K562 (cell line): Measurements from ENCODE around the gene FAM171A1. TPM values are rescaled to one million over a fixed set of nuclear protein-coding genes. Genes with fewer than 3 reads are reported as not detected.

Source experiments
- ATAC-seq: fragments of 200-7000 bp; cut with Tn5 transposase; 3 replicates; pipeline ENCODE4 v1.9.1; 2020; ENCODE audit warnings: moderate library complexity
- BruUV-seq: library from RNA; stranded (reverse); fragments of 400-500 nt; replicated peaks from 2 replicates; lab custom pipeline; 2021; lab: Mats Ljungman, UMichigan
- CTCF ChIA-PET: fragments of 300-600 bp; formaldehyde crosslinking; extraction: SDS; loops from one replicate; lab custom pipeline; 2021; ENCODE audit warnings: low intra/inter-chr PET ratio; lab: Yijun Ruan, JAX
- POLR2A ChIA-PET: fragments of 300-600, 350-650 bp; sonication (Branson Sonifier 250); formaldehyde crosslinking; extraction: SDS; loops from one replicate; lab custom pipeline; 2021; ENCODE audit warnings: antibody characterized with exemption, inconsistent platforms; lab: Yijun Ruan, JAX
- DNase-seq, 4 experiments: peaks; one replicate each; pipeline versions ENCODE4 v3.0.0 to v3.0.0-alpha.2; 2011 to 2018; ENCODE audit warnings: low spot score in 3 of 4, mixed read lengths in 3 of 4; ENCODE audit errors: extremely low read depth in 1 of 4
- FAIRE-seq: peaks from 2 replicates; lab custom pipeline; 2011; peaks lifted over from hg19 to GRCh38; lab: Jason Lieb, UNC
- H2AFZ ChIP-seq: 2 replicates; pipeline ENCODE4 v1.6.0; 2011; ENCODE audit warnings: low read depth, low read length, control low read depth, inconsistent platforms
- H3K27ac ChIP-seq: fragments of 200-600 bp; 3 replicates; pipeline ENCODE4 v1.8.0; 2011; ENCODE audit warnings: low read depth, mild to moderate bottlenecking, control low read depth, inconsistent platforms, low read length, moderate library complexity, mixed read lengths; ENCODE audit errors: extremely low read depth
- H3K27me3 ChIP-seq, 2 experiments: fragments of 300-600 bp in 1 of 2; 2 replicates in 1 of 2; 3 replicates in 1 of 2; pipeline versions ENCODE4 v1.6.0 to v1.8.0; 2011; ENCODE audit warnings: inconsistent platforms in 2 of 2, low read length in 2 of 2, mild to moderate bottlenecking in 1 of 2, mixed read lengths in 1 of 2, moderate library complexity in 1 of 2; ENCODE audit not compliant: control insufficient read depth in 2 of 2, insufficient read depth in 2 of 2
- H3K36me3 ChIP-seq: fragments of 300-600 bp; 3 replicates; pipeline ENCODE4 v1.8.0; 2011; ENCODE audit warnings: mild to moderate bottlenecking, low read length, inconsistent platforms; ENCODE audit not compliant: control insufficient read depth, insufficient read depth
- H3K4me1 ChIP-seq, 2 experiments: fragments of 200-600 bp in 1 of 2; replicated peaks in 1 of 2; 2 replicates in 1 of 2; 3 replicates in 1 of 2; pipeline versions ENCODE4 v1.5.1 to v1.8.0; 2011; ENCODE audit warnings: inconsistent platforms in 2 of 2, low read length in 2 of 2, mild to moderate bottlenecking in 1 of 2, mixed read lengths in 1 of 2, moderate library complexity in 1 of 2; ENCODE audit not compliant: control insufficient read depth in 2 of 2, insufficient read depth in 2 of 2
- H3K4me2 ChIP-seq: 2 replicates; pipeline ENCODE4 v1.6.1; 2011; ENCODE audit warnings: low read length, control low read depth, inconsistent platforms, mixed read lengths; ENCODE audit not compliant: insufficient read depth
- H3K4me3 ChIP-seq: fragments of 200-600 bp; sonication (generic), shearing (Covaris generic); 2 replicates; pipeline ENCODE4 v1.5.1; 2016; ENCODE audit warnings: control low read depth, inconsistent platforms
- H3K79me2 ChIP-seq: fragments of 200-600 bp; 3 replicates; pipeline ENCODE4 v1.8.0; 2011; ENCODE audit warnings: low read length, inconsistent platforms; ENCODE audit not compliant: control insufficient read depth, insufficient read depth
- H3K9ac ChIP-seq, 2 experiments: 2 replicates each; pipeline versions ENCODE4 v1.6.0 to v1.6.1; 2011; ENCODE audit warnings: low read depth in 2 of 2, low read length in 2 of 2, control low read depth in 1 of 2, inconsistent platforms in 1 of 2, mild to moderate bottlenecking in 1 of 2, mixed read lengths in 1 of 2; ENCODE audit not compliant: insufficient read depth in 1 of 2
- H3K9me1 ChIP-seq: one replicate; pipeline ENCODE4 v1.6.0; 2011; ENCODE audit warnings: inconsistent platforms, mild to moderate bottlenecking, low read length, moderate library complexity; ENCODE audit not compliant: control insufficient read depth, insufficient read depth
- H3K9me3 ChIP-seq: replicated peaks from 2 replicates; pipeline ENCODE4 v1.5.1; 2011; ENCODE audit warnings: low read depth, low read length, inconsistent platforms; ENCODE audit not compliant: control insufficient read depth, insufficient read depth
- H4K20me1 ChIP-seq: replicated peaks from 2 replicates; pipeline ENCODE4 v1.6.1; 2011; ENCODE audit warnings: low read length, inconsistent platforms, mixed read lengths; ENCODE audit not compliant: control insufficient read depth, insufficient read depth
- COPS2 ChIP-seq: fragments of 450-650 bp; conservative IDR thresholded peaks from 2 replicates; pipeline ENCODE4 v1.6.1; 2016; ENCODE audit warnings: mild to moderate bottlenecking, moderate library complexity
- SMARCE1 ChIP-seq: fragments of 450-650 bp; IDR thresholded peaks from 2 replicates; pipeline ENCODE4 v1.7.1; 2016; ENCODE audit warnings: mild to moderate bottlenecking
- TFAM ChIP-seq: fragments of 250-450 bp; sonication (Bioruptor Pico); conservative IDR thresholded peaks from 2 replicates; pipeline ENCODE4 v1.5.0; 2021; ENCODE audit warnings: mild to moderate bottlenecking, moderate library complexity
- USF2 ChIP-seq: sonication (generic); formaldehyde crosslinking; IDR thresholded peaks from 2 replicates; pipeline ENCODE4 v1.5.0; 2020; ENCODE audit warnings: missing genetic modification reagents
- ZFX ChIP-seq: sonication (generic); formaldehyde crosslinking; IDR thresholded peaks from 2 replicates; pipeline ENCODE4 v1.8.0; 2022; ENCODE audit warnings: mild to moderate bottlenecking, missing genetic modification reagents, moderate library complexity
- WGBS: fragments of 100-300 bp; shearing (Covaris generic); methylation state at CpG from one replicate; pipeline ENCODE4 v1.1.6; 2016; ENCODE audit warnings: low coverage, mixed read lengths; ENCODE audit not compliant: insufficient coverage; ENCODE audit errors: missing lambda C conversion rate; 5-methylcytosine and 5-hydroxymethylcytosine counted together
- in situ Hi-C: fragments of 300-500 bp; cut with MboI; formaldehyde crosslinking; loops from 4 replicates; pipeline ENCODE4 v1.15.0; 2018; ENCODE audit warnings: inconsistent platforms, mixed read lengths
- intact Hi-C: fragments of 100-400 bp; cut with micrococcal nuclease; formaldehyde crosslinking; loops from 2 replicates; pipeline ENCODE4 v1.14.2; 2022
- polyA plus RNA-seq, 8 experiments: library from polyadenylated mRNA; depleted of rRNA in 4 of 8; stranded (reverse) in 5 of 8; unstranded in 3 of 8; fragments of >200 nt; fragmentation: Nextera tagmentation in 2 of 8; fragmentation: Illumina TruSeq in 1 of 8; extraction: Ambion mirVana in 2 of 8; extraction: Trizol in 1 of 8; gene quantifications; 2 replicates each; pipeline versions ENCODE4 v1.2.1 to v1.2.3, GENCODE V29; 2011 to 2014; ENCODE audit warnings: inconsistent platforms in 1 of 8, missing spikeins in 1 of 8
- total RNA-seq, 7 experiments: library from RNA; depleted of rRNA in 6 of 7; stranded (reverse); fragments of >200 nt in 6 of 7; fragmentation: Illumina TruSeq in 2 of 7; extraction: Trizol in 2 of 7; gene quantifications; 2 replicates each; pipeline versions ENCODE4 v1.2.1 to v1.2.3, GENCODE V29; 2011 to 2021; ENCODE audit warnings: low replicate concordance in 1 of 7
- TF ChIP-seq, protein P1 (sequence below): fragments of 450-650 bp; IDR thresholded peaks from 2 replicates; pipeline ENCODE4 v1.6.1; 2017; ENCODE audit warnings: antibody characterized with exemption, mild to moderate bottlenecking

The FAM171A1 gene
- total and polyA plus RNA-seq, 9 of the 15 experiments (the other 6 are each of a cell fraction or from before 2014, with no cell fraction given) = 0.51 to 8.2 (median 4.8) TPM

GRCh38 chr10:15346440-15347141, 24.5 kb downstream of the FAM171A1 start (continued):
- TF ChIP-seq, protein P1, sequence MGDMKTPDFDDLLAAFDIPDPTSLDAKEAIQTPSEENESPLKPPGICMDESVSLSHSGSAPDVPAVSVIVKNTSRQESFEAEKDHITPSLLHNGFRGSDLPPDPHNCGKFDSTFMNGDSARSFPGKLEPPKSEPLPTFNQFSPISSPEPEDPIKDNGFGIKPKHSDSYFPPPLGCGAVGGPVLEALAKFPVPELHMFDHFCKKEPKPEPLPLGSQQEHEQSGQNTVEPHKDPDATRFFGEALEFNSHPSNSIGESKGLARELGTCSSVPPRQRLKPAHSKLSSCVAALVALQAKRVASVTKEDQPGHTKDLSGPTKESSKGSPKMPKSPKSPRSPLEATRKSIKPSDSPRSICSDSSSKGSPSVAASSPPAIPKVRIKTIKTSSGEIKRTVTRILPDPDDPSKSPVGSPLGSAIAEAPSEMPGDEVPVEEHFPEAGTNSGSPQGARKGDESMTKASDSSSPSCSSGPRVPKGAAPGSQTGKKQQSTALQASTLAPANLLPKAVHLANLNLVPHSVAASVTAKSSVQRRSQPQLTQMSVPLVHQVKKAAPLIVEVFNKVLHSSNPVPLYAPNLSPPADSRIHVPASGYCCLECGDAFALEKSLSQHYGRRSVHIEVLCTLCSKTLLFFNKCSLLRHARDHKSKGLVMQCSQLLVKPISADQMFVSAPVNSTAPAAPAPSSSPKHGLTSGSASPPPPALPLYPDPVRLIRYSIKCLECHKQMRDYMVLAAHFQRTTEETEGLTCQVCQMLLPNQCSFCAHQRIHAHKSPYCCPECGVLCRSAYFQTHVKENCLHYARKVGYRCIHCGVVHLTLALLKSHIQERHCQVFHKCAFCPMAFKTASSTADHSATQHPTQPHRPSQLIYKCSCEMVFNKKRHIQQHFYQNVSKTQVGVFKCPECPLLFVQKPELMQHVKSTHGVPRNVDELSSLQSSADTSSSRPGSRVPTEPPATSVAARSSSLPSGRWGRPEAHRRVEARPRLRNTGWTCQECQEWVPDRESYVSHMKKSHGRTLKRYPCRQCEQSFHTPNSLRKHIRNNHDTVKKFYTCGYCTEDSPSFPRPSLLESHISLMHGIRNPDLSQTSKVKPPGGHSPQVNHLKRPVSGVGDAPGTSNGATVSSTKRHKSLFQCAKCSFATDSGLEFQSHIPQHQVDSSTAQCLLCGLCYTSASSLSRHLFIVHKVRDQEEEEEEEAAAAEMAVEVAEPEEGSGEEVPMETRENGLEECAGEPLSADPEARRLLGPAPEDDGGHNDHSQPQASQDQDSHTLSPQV = no peak
- no peak for TF ChIP-seq COPS2
- no peak for TF ChIP-seq SMARCE1
- TF ChIP-seq, all 486 proteins: peak for 0

DNA sequence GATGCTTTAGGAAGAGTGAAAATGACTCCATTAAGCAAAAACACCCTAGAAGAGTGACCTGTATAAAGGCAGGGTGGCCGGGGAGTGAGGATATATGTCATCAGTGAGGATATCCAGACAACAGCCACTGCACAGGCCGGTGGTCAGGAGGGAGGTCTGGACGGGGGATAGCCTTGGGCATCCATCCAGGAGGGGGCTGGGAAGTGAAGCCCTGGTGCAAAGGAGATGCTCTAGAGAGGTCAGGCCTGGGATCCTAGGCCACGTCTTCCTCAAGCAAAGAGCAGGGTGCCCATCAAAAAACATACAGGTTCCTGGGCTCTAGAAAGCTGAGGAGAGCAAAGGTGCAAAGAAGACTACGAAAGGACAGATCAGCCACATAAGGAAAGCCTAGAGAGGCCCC, 25.6 kb downstream of the FAM171A1 start:
- H3K4me1 ChIP-seq = peaks cover 2 to 25% of the 10 kb centered on the region in 2 experiments; a peak in 4 of 5 replicates
- H3K79me2 ChIP-seq = no peaks in the 10 kb centered on the region
- ChIA-PET CTCF (no interaction called here), POLR2A (interaction anchor here (1.3 kb wide), 1 partner anchor 23 kb away, joined by 3 read pairs; no protein-coding TSS in a partner anchor)
- H3K27ac ChIP-seq = no peak overlapping the region; the same call in 2 of the 3 replicates
- no peaks in the 10 kb centered on the region for H3K9me3 ChIP-seq
- no peak overlapping the region for H3K9ac ChIP-seq
- H3K9me1 ChIP-seq = no peaks in the 10 kb centered on the region
- FAIRE-seq (no peak), ATAC-seq (peak; percentile 38)
- BruUV-seq = no TSS peak
- WGBS = 26% methylated on average over 5 of the region's 5 CpGs
- H3K36me3 ChIP-seq = no peaks in the 10 kb centered on the region
- H4K20me1 ChIP-seq = no peaks in the 10 kb centered on the region
- peak overlapping the region; percentile 68 for H3K4me2 ChIP-seq
- H3K4me3 ChIP-seq = no peak overlapping the region
- intact Hi-C loops = no loop called here
- TF ChIP-seq TFAM (CRISPR knock-in tag) = no peak
- no peak for TF ChIP-seq USF2 (CRISPR knock-in tag)
- TF ChIP-seq ZFX (CRISPR knock-in tag) = 0 out of 2 replicates have a peak, but pooled peaks have one; percentile 11
- TF ChIP-seq, all 486 proteins: peak for 1
- H2AFZ ChIP-seq = 0 out of 2 replicates have a peak overlapping the region, but pooled peaks have one; percentile 51
- peaks cover 4 to 11% of the 10 kb centered on the region in 2 experiments; a peak in 3 of 5 replicates for H3K27me3 ChIP-seq
- no peak for DNase-seq
- in situ Hi-C loops = no loop called here
